Esophagus muscularis mucosa (tissue), 4 donors: Measurements from ENCODE around the gene TIMP2.

ENCODE experiments used
- CTCF ChIP-seq, 3 experiments: fragments of 200-600 bp in 2 of 3; fragments of 450-650 bp in 1 of 3; sonication (generic) in 2 of 3; IDR thresholded peaks; one replicate each; pipeline ENCODE4 v1.5.1; 2017 to 2019; ENCODE audit warnings: antibody characterized with exemption in 3 of 3, mild to moderate bottlenecking in 2 of 3, moderate library complexity in 1 of 3
- EP300 ChIP-seq: sonication (generic); formaldehyde crosslinking; IDR thresholded peaks from one replicate; pipeline ENCODE4 v1.6.1; 2017; ENCODE audit warnings: antibody characterized with exemption
- POLR2A ChIP-seq: fragments of 450-650 bp; IDR thresholded peaks from one replicate; pipeline ENCODE4 v1.6.1; 2017; ENCODE audit warnings: antibody characterized with exemption, moderate library complexity, mild to moderate bottlenecking, low read depth
- POLR2AphosphoS5 ChIP-seq, 2 donors: sonication (generic); formaldehyde crosslinking; IDR thresholded peaks; one replicate each; pipeline ENCODE4 v1.6.1; 2017; ENCODE audit warnings: antibody characterized with exemption in 2 of 2

GRCh38 chr17:78973792-78974520 is 48.8 kb upstream of the TIMP2 start:
- TF ChIP-seq POLR2A = no peak
- TF ChIP-seq CTCF (IDR thresholded peaks at IDR 0.05) = no peak
- no peak for TF ChIP-seq POLR2AphosphoS5 (IDR thresholded peaks at IDR 0.05)
- no peak for TF ChIP-seq EP300
